Lung (tissue), 12 donors: ENCODE data around the gene COL6A5. TPM values are rescaled to one million over a fixed set of nuclear protein-coding genes. Genes with fewer than 3 reads are reported as not detected.

ENCODE experiments used
- ATAC-seq: fragments of 200-7000 bp; cut with Tn5 transposase; one replicate; pipeline ENCODE4 v1.9.1; 2020; ENCODE audit warnings: moderate number of reproducible peaks; ENCODE audit not compliant: insufficient read depth, low FRiP score
- DNase-seq, 3 donors: peaks; one replicate each; pipeline ENCODE4 v3.0.0-alpha.2; 2013 to 2017
- H3K27ac ChIP-seq, 2 donors: one replicate each; pipeline ENCODE4 v1.5.1; 2013; ENCODE audit warnings: mild to moderate bottlenecking in 2 of 2, moderate library complexity in 2 of 2, control low read depth in 1 of 2, inconsistent platforms in 1 of 2, low read depth in 1 of 2, low read length in 1 of 2
- H3K27me3 ChIP-seq, 3 donors: one replicate each; pipeline ENCODE4 v1.5.1; 2013; ENCODE audit warnings: low read length in 2 of 3; ENCODE audit not compliant: control insufficient read depth in 3 of 3, insufficient read depth in 3 of 3
- H3K36me3 ChIP-seq, 4 donors: one replicate each; pipeline ENCODE4 v1.5.1; 2013; ENCODE audit warnings: low read length in 4 of 4, mild to moderate bottlenecking in 1 of 4, moderate library complexity in 1 of 4; ENCODE audit not compliant: control insufficient read depth in 4 of 4, insufficient read depth in 4 of 4
- H3K4me1 ChIP-seq, 5 donors: one replicate each; pipeline ENCODE4 v1.5.1; 2013; ENCODE audit warnings: low read length in 5 of 5, mild to moderate bottlenecking in 2 of 5, moderate library complexity in 1 of 5; ENCODE audit not compliant: control insufficient read depth in 5 of 5, insufficient read depth in 5 of 5
- H3K4me3 ChIP-seq: one replicate; pipeline ENCODE4 v1.5.1; 2013; ENCODE audit warnings: mild to moderate bottlenecking, control low read depth, moderate library complexity
- H3K9ac ChIP-seq, 2 donors: one replicate each; pipeline ENCODE4 v1.5.1; 2013; ENCODE audit warnings: low read length in 2 of 2, control low read depth in 1 of 2; ENCODE audit not compliant: insufficient read depth in 1 of 2
- H3K9me3 ChIP-seq, 4 donors: one replicate each; pipeline ENCODE4 v1.5.1; 2013; ENCODE audit warnings: low read length in 3 of 4, mild to moderate bottlenecking in 1 of 4, moderate library complexity in 1 of 4; ENCODE audit not compliant: control insufficient read depth in 4 of 4, insufficient read depth in 3 of 4
- CTCF ChIP-seq: IDR thresholded peaks from 2 replicates; pipeline ENCODE4 v1.5.1; 2012; ENCODE audit warnings: mild to moderate bottlenecking; ENCODE audit errors: control extremely low read depth, extremely low read depth
- WGBS, 2 donors: extraction: QIAGEN DNeasy Blood & Tissue Kit; methylation state at CpG; one replicate each; pipeline ENCODE4 v1.1.7; 2013; 5-methylcytosine and 5-hydroxymethylcytosine counted together
- polyA plus RNA-seq, 2 donors: library from polyadenylated mRNA; stranded (reverse); fragments of 200-250 nt; gene quantifications; one replicate each; pipeline ENCODE4 v1.2.1, GENCODE V29; 2013
- total RNA-seq, 2 donors: library from RNA; depleted of rRNA in 1 of 2; stranded (reverse); fragments of >200 nt in 1 of 2; gene quantifications; one replicate each; pipeline ENCODE4 v1.2.1, GENCODE V29; 2014 to 2021
- donor health status: control.
- donor health status: control.
- donor health status: Bipolar disorder and iron deficiency.
- donor health status: healthy.
- donor health status: DM: yes; HTN: yes; CAD: no.

The COL6A5 gene
- total and polyA plus RNA-seq, 4 donors = 0.90 to 9.4 (median 4.4) TPM

GRCh38 chr3:130473416-130473815 lies 127.9 kb downstream of the COL6A5 start:
- 63 to 74% methylated on average over 2 of the region's 2 CpGs for WGBS, 2 donors
- no peak for TF ChIP-seq CTCF

GRCh38 chr3:130480736-130481135 lies 135.3 kb downstream of the COL6A5 start:
- H3K4me3 ChIP-seq = no peak overlapping the region
- DNase-seq (peak; percentile 58 to 89 (median 83)), ATAC-seq (no peak)
- H3K27me3 ChIP-seq = no peaks in the 10 kb centered on the region
- H3K9me3 ChIP-seq = no peaks in the 10 kb centered on the region
- H3K36me3 ChIP-seq = no peaks in the 10 kb centered on the region
- no peak overlapping the region for H3K27ac ChIP-seq
- no peak overlapping the region for H3K9ac ChIP-seq
- TF ChIP-seq CTCF = peak; percentile 7
- WGBS, 2 donors = 15 to 20% methylated on average over 4 of the region's 4 CpGs
- H3K4me1 ChIP-seq = peaks cover 0 to 7% (median 0%) of the 10 kb centered on the region in 5 donors

More at GRCh38 chr3:130473416-130473815, 127.9 kb downstream of the COL6A5 start:
- no peaks in the 10 kb centered on the region for H3K4me1 ChIP-seq
- ATAC-seq = no peak
- no peak overlapping the region for H3K9ac ChIP-seq
- H3K4me3 ChIP-seq = no peak overlapping the region
- no peak overlapping the region for H3K27ac ChIP-seq
- H3K9me3 ChIP-seq = peaks cover 0 to 2% (median 0%) of the 10 kb centered on the region in 4 donors
- H3K36me3 ChIP-seq = no peaks in the 10 kb centered on the region
- no peak for DNase-seq
- no peaks in the 10 kb centered on the region for H3K27me3 ChIP-seq

- Histone ChIP-seq H3K27me3 (no peaks in the 10 kb centered on the region), H3K27ac (no peak overlapping the region), H3K4me3 (no peak overlapping the region), H3K4me1 (peaks cover 0 to 7% (median 0%) of the 10 kb centered on the region in 5 donors), H3K9me3 (no peaks in the 10 kb centered on the region), H3K36me3 (no peaks in the 10 kb centered on the region), H3K9ac (peak overlapping the region in 1 of 2 donors; percentile 6)
- DNase-seq (no peak), ATAC-seq (no peak)
- WGBS, 2 donors = 83 to 95% methylated on average over 1 of the region's 1 CpG
- no peak for TF ChIP-seq CTCF
These were observed 142.8 kb downstream of the COL6A5 start for GRCh38 chr3:130488288-130488687.
